H9 (cell line): ENCODE data around the gene PRKCB. TPM values are rescaled to one million over a fixed set of nuclear protein-coding genes. Genes with fewer than 3 reads are reported as not detected.

Experiments used
- DNase-seq: peaks from one replicate; pipeline ENCODE4 v3.0.0-alpha.2; 2017
- H2AFZ ChIP-seq: one replicate; pipeline ENCODE4 v1.6.1; 2013; ENCODE audit warnings: mild to moderate bottlenecking, low read length, control low read depth, moderate library complexity
- H2AK5ac ChIP-seq: 2 replicates; pipeline ENCODE4 v1.6.1; 2013; ENCODE audit warnings: low read length, control low read depth, mixed read lengths; ENCODE audit not compliant: insufficient read length
- H2BK120ac ChIP-seq: one replicate; pipeline ENCODE4 v1.6.1; 2013; ENCODE audit warnings: low read depth, mild to moderate bottlenecking, low read length, control low read depth, inconsistent platforms; ENCODE audit not compliant: poor library complexity, severe bottlenecking
- H2BK12ac ChIP-seq: 2 replicates; pipeline ENCODE4 v1.6.1; 2013; ENCODE audit warnings: low read length, control low read depth, mixed read lengths, low read depth; ENCODE audit not compliant: insufficient read length
- H2BK15ac ChIP-seq: 2 replicates; pipeline ENCODE4 v1.6.1; 2013; ENCODE audit warnings: low read depth, low read length, control low read depth
- H2BK20ac ChIP-seq: one replicate; pipeline ENCODE4 v1.6.1; 2013; ENCODE audit warnings: low read depth, mild to moderate bottlenecking, low read length, control low read depth, inconsistent platforms; ENCODE audit not compliant: poor library complexity, severe bottlenecking
- H2BK5ac ChIP-seq: 2 replicates; pipeline ENCODE4 v1.6.1; 2013; ENCODE audit warnings: low read length, control low read depth, mixed read lengths; ENCODE audit not compliant: insufficient read length
- H3K14ac ChIP-seq: 2 replicates; pipeline ENCODE4 v1.6.1; 2013; ENCODE audit warnings: low read length, control low read depth; ENCODE audit not compliant: insufficient read depth
- H3K18ac ChIP-seq: 2 replicates; pipeline ENCODE4 v1.6.1; 2013; ENCODE audit warnings: low read depth, mild to moderate bottlenecking, mixed read lengths, low read length, control low read depth; ENCODE audit not compliant: insufficient read length
- H3K23ac ChIP-seq: 2 replicates; pipeline ENCODE4 v1.6.1; 2013; ENCODE audit warnings: low read length, control low read depth, mixed read lengths, low read depth; ENCODE audit not compliant: insufficient read length
- H3K23me2 ChIP-seq: 2 replicates; pipeline ENCODE4 v1.6.1; 2013; ENCODE audit warnings: low read depth, mild to moderate bottlenecking, mixed read lengths, low read length, control low read depth; ENCODE audit not compliant: insufficient read length, poor library complexity, severe bottlenecking
- H3K27ac ChIP-seq: 2 replicates; pipeline ENCODE4 v1.5.1; 2013; ENCODE audit warnings: low read length, control low read depth, mixed read lengths, low read depth; ENCODE audit not compliant: insufficient read length
- H3K27me3 ChIP-seq: 2 replicates; pipeline ENCODE4 v1.6.1; 2013; ENCODE audit warnings: low read length, control low read depth, inconsistent platforms; ENCODE audit not compliant: insufficient read depth
- H3K4ac ChIP-seq: 2 replicates; pipeline ENCODE4 v1.6.1; 2013; ENCODE audit warnings: low read depth, mild to moderate bottlenecking, control low read depth, inconsistent platforms, low read length, moderate library complexity
- H3K4me1 ChIP-seq: 2 replicates; pipeline ENCODE4 v1.6.1; 2013; ENCODE audit warnings: low read length, control low read depth, inconsistent platforms; ENCODE audit not compliant: insufficient read depth
- H3K4me2 ChIP-seq: 2 replicates; pipeline ENCODE4 v1.6.1; 2013; ENCODE audit warnings: low read length, control low read depth, mixed read lengths; ENCODE audit not compliant: insufficient read length, insufficient read depth
- H3K56ac ChIP-seq: 2 replicates; pipeline ENCODE4 v1.6.1; 2013; ENCODE audit warnings: low read depth, mild to moderate bottlenecking, mixed read lengths, low read length, control low read depth; ENCODE audit not compliant: insufficient read length
- H3K79me1 ChIP-seq: 2 replicates; pipeline ENCODE4 v1.6.1; 2013; ENCODE audit warnings: low read depth, mild to moderate bottlenecking, moderate library complexity, low read length, control low read depth, inconsistent platforms; ENCODE audit not compliant: insufficient read depth, poor library complexity, severe bottlenecking
- H3K79me2 ChIP-seq: 2 replicates; pipeline ENCODE4 v1.6.1; 2013; ENCODE audit warnings: low read length, control low read depth, inconsistent platforms; ENCODE audit not compliant: insufficient read depth
- H3K9ac ChIP-seq: 2 replicates; pipeline ENCODE4 v1.6.1; 2013; ENCODE audit warnings: low read length, control low read depth, mixed read lengths; ENCODE audit not compliant: insufficient read length; ENCODE audit errors: extremely low read depth
- H3K9me3 ChIP-seq: one replicate; pipeline ENCODE4 v1.6.1; 2013; ENCODE audit warnings: low read depth, low read length, inconsistent platforms; ENCODE audit not compliant: control insufficient read depth
- H3T11ph ChIP-seq: one replicate; pipeline ENCODE4 v1.6.1; 2013; ENCODE audit warnings: mild to moderate bottlenecking, low read length, control low read depth, inconsistent platforms
- H4K20me1 ChIP-seq: one replicate; pipeline ENCODE4 v1.6.1; 2013; ENCODE audit not compliant: control insufficient read depth, insufficient read length, insufficient read depth
- H4K5ac ChIP-seq: 2 replicates; pipeline ENCODE4 v1.6.1; 2013; ENCODE audit warnings: low read depth, mild to moderate bottlenecking, mixed read lengths, low read length, control low read depth; ENCODE audit not compliant: insufficient read length
- H4K8ac ChIP-seq: replicated peaks from 2 replicates; pipeline ENCODE4 v1.6.1; 2013; ENCODE audit warnings: low read length, control low read depth, mixed read lengths, low read depth; ENCODE audit not compliant: insufficient read length
- H4K91ac ChIP-seq: 2 replicates; pipeline ENCODE4 v1.6.1; 2013; ENCODE audit warnings: low read depth, mild to moderate bottlenecking, moderate library complexity, mixed read lengths, low read length, control low read depth; ENCODE audit not compliant: insufficient read length
- H3K27ac Mint-ChIP-seq, 3 experiments: 2 replicates in 2 of 3; 3 replicates in 1 of 3; pipeline ENCODE4 v1.8.0; 2020 to 2021; ENCODE audit warnings: mixed read lengths in 3 of 3, mild to moderate bottlenecking in 1 of 3, moderate library complexity in 1 of 3
- H3K27me3 Mint-ChIP-seq: 2 replicates; pipeline ENCODE4 v1.8.0; 2021; ENCODE audit warnings: low read depth, mild to moderate bottlenecking, moderate library complexity, mixed read lengths
- H3K36me3 Mint-ChIP-seq, 3 experiments: 2 replicates in 2 of 3; 3 replicates in 1 of 3; pipeline ENCODE4 v1.8.0; 2020 to 2021; ENCODE audit warnings: low read depth in 3 of 3, mixed read lengths in 3 of 3; ENCODE audit not compliant: insufficient read depth in 1 of 3
- H3K4me1 Mint-ChIP-seq, 2 experiments: 2 replicates each; pipeline ENCODE4 v1.8.0; 2020; ENCODE audit warnings: mixed read lengths in 2 of 2
- H3K4me3 Mint-ChIP-seq, 2 experiments: 2 replicates in 1 of 2; 3 replicates in 1 of 2; pipeline ENCODE4 v1.8.0; 2020 to 2021; ENCODE audit warnings: mild to moderate bottlenecking in 2 of 2, mixed read lengths in 2 of 2, moderate library complexity in 1 of 2
- H3K9me3 Mint-ChIP-seq, 2 experiments: 2 replicates in 1 of 2; 3 replicates in 1 of 2; pipeline ENCODE4 v1.8.0; 2020; ENCODE audit warnings: mild to moderate bottlenecking in 2 of 2, mixed read lengths in 2 of 2, moderate library complexity in 1 of 2
- WGBS: extraction: QIAGEN DNeasy Blood & Tissue Kit; methylation state at CpG from one replicate; pipeline ENCODE4 v1.1.7; 2013; ENCODE audit warnings: missing lambda C conversion rate, low lambda C conversion rate, mixed read lengths; ENCODE audit not compliant: insufficient read length; ENCODE audit errors: extremely low coverage; 5-methylcytosine and 5-hydroxymethylcytosine counted together
- total RNA-seq: library from RNA; stranded (reverse); gene quantifications from 2 replicates; pipeline ENCODE4 v1.2.1, GENCODE V29; 2021
- TF ChIP-seq, protein P1 (sequence below): fragments of 200-600 bp; sonication (generic); conservative IDR thresholded peaks from 3 replicates; pipeline ENCODE4 v1.8.0; 2021; ENCODE audit warnings: antibody characterized with exemption, mild to moderate bottlenecking

Gene PRKCB
- total RNA-seq, 1 experiment from 2014 or later, result 7.0 TPM

DNA sequence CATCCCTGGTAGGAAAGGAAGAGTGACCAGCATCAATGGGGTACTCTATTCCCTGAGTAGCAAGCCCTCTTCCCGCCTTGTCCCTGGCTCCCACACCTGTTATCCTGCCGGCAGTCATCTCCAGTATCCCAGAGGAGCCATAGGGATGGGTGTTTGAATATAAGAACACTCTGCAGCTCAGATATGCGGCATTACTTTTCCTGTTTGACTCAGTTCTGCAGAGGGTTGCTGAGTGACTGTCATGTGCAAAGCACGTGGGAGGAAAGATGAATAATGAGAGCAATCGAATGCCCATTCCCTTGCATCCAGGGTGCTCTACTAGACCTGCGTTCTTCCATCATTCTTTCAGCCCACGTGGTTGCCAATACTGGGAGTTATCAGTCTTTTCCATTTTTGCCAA, 115.1 kb downstream of the PRKCB start:
- H3K4ac ChIP-seq, result no peak overlapping the region
- no peak overlapping the region for H3K4me2 ChIP-seq
- H4K8ac ChIP-seq, result no peak overlapping the region
- no peak overlapping the region for H3K9ac ChIP-seq
- no peak overlapping the region for H3K56ac ChIP-seq
- no peak overlapping the region for H2AFZ ChIP-seq
- Mint-ChIP-seq H3K27ac (no peak overlapping the region; a peak in 2 of 7 replicates), H3K4me3 (no peak overlapping the region), H3K36me3 (no peaks in the 10 kb centered on the region; a peak in 1 of 7 replicates), H3K27me3 (peaks cover 21% of the 10 kb centered on the region), H3K9me3 (no peaks in the 10 kb centered on the region), H3K4me1 (peaks cover 23 to 30% of the 10 kb centered on the region in 2 experiments)
- no peak overlapping the region for H4K91ac ChIP-seq
- H2AK5ac ChIP-seq, result no peak overlapping the region
- no peak overlapping the region for H3K27ac ChIP-seq
- no peak overlapping the region for H3K23ac ChIP-seq
- H2BK12ac ChIP-seq, result no peak overlapping the region
- no peaks in the 10 kb centered on the region for H3K23me2 ChIP-seq
- H3K27me3 ChIP-seq, result no peaks in the 10 kb centered on the region
- H2BK15ac ChIP-seq, result no peak overlapping the region
- H3K79me1 ChIP-seq, result no peaks in the 10 kb centered on the region
- no peak overlapping the region for H3K18ac ChIP-seq
- peaks cover 15% of the 10 kb centered on the region; the same call in 1 of the 2 replicates for H3K4me1 ChIP-seq
- no peak overlapping the region for H2BK20ac ChIP-seq
- WGBS, result no CpG with 5 or more reads among the region's 7 CpGs
- no peaks in the 10 kb centered on the region for H3K9me3 ChIP-seq
- no peak overlapping the region for H2BK5ac ChIP-seq
- H3K79me2 ChIP-seq, result no peaks in the 10 kb centered on the region
- TF ChIP-seq, protein P1, sequence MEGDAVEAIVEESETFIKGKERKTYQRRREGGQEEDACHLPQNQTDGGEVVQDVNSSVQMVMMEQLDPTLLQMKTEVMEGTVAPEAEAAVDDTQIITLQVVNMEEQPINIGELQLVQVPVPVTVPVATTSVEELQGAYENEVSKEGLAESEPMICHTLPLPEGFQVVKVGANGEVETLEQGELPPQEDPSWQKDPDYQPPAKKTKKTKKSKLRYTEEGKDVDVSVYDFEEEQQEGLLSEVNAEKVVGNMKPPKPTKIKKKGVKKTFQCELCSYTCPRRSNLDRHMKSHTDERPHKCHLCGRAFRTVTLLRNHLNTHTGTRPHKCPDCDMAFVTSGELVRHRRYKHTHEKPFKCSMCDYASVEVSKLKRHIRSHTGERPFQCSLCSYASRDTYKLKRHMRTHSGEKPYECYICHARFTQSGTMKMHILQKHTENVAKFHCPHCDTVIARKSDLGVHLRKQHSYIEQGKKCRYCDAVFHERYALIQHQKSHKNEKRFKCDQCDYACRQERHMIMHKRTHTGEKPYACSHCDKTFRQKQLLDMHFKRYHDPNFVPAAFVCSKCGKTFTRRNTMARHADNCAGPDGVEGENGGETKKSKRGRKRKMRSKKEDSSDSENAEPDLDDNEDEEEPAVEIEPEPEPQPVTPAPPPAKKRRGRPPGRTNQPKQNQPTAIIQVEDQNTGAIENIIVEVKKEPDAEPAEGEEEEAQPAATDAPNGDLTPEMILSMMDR, result no peak
- no peak overlapping the region for H3T11ph ChIP-seq
- no peaks in the 10 kb centered on the region for H4K20me1 ChIP-seq
- no peak overlapping the region for H4K5ac ChIP-seq
- no peak overlapping the region for H2BK120ac ChIP-seq
- H3K14ac ChIP-seq, result no peak overlapping the region
- no peak for DNase-seq
